Measurements from ENCODE around the gene CST7.
"Not testable (repeated sequence)": the region's sequence is repeated elsewhere in the genome, so short reads cannot be mapped to it uniquely, and the experiment has no call there.

The CST7 gene

DNA sequence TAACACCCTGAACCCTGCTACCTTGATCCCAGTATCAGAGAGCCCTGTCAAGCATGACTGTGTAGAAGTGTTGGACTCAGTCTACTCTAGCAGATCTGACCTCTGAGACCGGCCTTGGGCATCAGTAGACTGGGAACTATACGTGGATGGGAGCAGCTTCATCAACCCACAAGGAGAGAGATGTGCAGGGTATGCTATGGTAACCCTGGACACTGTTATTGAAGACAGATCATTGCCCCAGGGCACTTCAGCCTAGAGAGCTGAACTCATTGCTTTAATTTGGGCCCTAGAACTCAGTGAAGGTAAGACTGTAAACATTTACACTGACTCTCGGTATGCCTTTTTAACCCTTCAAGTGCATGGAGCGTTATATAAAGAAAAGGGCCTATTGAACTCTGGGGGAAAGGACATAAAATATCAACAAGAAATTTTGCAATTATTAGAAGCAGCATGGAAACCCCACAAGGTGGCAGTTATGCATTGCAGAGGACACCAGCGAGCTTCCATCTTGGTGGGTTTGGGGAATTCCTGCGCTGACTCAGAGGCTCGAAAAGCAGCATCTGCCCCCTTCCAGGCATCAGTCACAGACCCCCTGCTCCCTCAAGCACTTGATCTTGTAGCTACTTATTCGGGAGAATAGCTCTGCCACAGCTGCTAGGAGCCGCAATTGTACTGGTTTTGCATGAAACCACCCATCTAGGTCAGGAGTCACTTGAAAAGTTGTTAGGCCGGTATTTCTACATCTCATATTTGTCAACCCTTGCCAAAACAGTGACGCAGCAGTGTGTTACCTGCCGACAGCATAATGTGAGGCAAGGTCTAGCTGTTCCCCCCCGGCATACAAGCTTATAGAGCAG lies 19.0 kb upstream of the CST7 start:
- DNase-seq, result not testable (repeated sequence)

DNA sequence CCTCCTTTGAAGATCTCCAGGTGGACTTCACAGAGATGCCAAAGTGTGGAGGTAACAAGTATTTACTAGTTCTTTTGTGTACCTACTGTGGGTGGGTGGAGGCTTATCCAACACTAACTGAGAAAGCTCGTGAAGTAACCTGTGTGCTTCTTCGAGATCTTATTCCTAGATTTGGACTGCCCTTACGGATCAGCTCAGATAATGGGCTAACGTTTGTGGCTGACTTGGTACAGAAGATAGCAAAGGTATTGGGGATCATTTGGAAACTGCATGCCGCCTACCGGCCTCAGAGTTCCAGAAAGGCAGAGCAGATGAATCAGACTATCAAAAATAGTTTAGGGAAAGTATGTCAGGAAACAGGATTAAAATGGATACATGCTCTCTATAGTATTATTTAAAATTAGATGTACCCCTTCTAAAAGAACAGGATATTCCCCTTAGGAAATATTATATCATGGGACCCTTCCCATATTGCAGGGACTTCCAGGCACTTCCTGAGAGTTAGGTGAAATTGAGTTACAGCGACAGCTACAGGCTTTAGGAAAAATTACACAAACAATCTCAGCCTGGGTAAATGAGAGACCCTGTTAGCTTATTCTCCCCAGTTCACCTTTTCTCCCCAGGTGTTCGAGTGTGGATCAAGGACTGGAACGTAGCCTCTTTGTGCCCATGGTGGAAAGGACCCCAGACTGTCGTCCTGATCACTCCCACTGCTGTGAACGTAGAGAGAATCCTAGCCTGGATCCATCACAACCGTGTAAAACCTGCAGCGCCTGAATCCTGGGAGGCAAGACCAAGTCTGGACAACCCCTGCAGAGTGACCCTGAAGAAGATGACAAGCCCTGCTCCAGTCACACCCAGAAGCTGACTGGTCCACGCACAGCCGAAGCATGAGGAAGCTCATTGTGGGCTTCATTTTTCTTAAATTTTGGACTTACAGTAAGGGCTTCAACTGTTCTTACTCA lies 18.1 kb upstream of the CST7 start:
- not testable (repeated sequence) for DNase-seq

DNA sequence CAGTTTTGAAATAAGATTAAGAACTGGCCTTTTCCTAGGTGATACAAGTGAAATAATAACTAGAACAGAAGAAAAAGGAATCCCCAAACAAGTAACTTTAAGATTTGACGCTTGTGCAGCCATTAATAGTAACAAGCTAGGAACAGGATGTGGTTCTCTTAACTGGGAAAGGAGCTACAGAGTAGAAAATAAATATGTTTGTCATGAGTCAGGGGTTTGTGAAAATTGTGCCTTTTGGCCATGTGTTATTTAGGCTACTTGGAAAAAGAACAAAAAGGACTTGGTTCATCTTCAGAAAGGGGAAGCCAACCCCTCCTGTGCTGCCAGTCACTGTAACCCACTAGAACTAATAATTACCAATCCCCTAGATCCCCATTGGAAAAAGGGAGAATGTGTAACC lies 17.2 kb upstream of the CST7 start:
- DNase-seq, result not testable (repeated sequence)

DNA sequence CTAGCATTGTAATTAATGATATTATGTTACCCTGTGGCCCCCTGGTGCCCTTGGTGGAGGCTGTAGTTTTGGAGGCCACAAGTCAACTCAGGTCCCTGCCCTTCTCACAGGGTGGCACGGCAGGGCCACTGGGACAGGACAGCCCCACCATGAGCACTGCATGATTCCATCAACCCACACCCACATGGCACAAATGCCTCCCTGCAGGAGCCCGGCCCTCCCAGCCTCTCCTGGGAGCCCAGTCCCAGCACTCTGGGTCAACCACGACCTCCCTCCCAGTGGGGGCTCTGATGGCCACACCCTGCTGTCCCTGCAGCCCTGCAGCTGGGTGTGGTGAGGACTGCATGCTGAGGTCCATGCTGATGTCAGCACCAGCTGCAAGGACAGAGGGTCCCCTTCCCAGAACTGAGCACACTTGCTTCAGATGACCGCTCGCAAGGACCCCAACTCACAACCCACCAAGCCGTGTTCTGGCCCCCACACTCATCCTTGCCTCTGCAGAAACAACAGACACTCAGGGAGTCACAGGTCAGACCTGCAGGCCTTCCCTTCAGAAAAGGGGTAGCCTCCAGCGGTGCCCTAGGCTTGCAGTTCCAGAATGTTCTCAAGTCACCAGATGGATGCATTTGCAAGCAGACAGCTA lies 15.7 kb upstream of the CST7 start:
- DNase-seq, result no peak

DNA sequence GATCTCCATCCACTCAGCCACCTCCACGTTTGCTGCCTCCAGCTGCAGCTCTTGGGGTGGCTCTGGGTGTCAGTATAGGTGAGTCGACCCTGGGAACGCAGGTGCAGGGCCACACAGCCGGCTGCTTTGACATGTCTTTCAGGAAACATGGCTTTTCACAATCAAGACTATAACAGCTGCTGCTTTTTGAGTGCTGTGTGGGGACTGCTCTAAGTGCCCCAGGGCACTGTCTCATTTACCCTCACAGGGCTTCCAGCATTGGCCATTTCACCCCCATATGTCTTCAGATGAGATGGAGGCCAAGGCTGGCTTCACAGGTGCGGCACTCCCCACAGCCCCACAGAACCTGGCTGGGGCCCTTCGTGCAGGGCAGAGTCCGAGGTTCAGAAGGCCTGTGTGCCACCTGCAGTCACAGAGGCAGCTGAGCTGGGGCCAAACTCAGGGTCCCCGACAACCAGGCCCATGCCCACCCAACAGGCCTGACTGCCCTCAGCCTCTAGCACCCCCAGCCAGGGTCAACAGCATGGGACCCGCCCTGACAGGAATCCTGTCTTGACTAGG lies 14.9 kb upstream of the CST7 start:
- DNase-seq, result no peak

DNA sequence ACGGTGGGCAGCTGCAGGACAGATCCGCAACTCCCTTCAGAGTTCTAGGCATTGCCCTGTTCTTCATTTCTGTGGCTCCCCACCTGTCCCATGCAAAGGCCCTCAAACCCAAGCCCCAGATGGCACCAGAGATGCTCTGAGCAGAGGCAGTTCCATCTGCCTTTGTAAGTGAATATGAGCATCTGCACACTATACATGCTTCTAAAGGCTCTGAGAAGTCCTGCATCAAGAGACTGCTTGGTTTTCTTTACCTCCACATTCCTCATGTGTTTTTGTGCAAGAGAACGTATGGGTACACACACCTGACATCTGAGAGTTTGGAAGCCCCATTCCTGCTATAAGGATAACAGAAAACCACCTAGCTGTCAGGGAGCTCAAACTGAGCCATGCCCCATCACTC lies 14.4 kb upstream of the CST7 start:
- no peak for DNase-seq

DNA sequence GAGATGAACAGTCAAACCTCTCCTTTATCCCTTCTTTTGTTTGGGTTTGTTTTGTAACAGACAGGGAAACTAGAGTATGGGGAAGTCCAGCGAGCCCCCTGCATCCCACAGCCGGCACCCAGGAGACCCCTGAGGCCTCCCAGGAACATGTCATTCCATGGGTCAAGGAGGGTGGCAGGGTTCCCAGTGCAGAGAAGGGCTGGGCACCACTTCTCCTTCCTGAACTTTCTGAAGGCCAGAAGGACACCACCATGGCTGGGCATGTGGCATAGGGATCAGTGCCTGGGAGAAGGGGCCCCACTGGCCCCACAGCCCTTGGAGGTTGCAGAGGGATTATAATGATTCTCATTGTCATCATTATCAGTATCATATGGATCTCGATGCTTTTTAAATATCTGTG lies 13.9 kb upstream of the CST7 start:
- no peak for DNase-seq

DNA sequence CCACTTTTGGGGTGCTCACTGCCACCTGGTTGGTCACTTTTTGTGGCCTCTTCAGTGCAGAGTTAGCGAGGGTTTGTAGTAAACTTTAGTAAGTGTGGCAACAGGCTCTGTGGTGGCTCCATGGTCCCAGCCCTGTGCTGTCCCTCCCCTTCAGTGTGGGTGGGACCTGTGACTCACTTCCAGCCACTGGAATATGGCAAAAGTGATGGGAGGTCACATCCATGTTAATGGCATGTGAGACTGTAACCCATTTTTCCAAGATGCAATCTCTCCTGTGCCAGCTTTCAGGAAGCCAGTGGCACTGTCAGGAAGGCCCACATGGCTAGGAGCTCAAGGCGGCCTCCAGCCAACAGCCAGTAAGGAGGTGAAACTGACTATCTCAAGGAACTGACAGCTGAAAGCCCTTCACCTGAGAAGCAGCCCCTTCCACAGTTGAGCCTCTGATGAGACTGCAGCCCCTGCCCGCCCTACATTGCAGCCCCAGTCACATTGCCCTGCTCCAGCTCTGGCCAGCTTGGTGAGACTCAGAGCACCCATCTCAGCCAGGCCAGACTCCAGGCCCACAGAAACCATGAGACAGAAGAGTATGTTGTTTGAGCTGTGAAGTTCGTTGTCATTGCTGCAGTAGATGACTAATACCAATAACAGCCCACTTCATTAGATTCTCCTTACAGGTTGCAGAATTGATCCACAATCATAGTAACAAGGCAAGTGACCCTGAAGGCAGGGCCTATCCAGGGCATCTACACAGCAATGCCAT lies 13.1 kb upstream of the CST7 start:
- no peak for DNase-seq

DNA sequence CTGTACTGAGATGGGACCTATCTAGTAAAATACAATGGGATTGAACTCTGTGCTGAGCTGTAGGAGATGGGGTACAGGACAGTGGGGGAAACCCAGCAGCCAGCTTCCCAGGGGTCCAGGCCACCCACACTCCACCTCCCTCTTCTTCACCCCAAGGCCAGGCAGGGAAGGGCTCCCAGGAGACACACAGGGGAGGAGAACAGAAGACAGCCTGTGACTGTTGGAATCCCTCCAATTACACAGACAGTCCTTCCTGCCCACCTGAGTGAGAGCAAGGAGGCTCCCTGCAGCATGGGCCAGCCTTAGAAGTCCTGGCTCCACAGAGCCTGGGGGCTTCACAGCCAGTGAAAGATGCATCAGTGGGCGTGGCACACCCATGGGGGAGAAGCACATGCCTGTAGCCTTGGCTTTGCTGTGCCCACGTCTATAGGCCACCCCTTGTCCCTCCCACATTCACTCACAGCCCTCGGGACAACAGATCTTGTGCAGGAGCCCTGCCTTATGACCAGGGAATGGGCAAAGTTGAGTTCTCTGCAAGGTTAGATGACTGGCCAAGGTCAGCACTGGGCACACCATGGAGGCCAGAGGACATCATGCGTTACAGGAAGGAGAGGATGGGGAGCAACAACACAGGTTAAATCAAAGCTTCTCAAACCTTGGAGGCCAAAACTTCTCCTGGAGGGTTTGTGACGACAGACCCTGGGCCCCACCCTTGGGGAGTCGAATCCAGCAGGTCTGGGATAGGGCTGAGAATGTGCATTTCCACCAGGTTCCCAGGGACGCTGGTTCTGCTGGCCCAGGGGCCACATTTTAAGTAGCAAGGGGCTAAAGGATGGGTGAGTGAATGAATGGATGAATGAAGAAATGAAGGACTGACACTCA lies 12.3 kb upstream of the CST7 start:
- DNase-seq, result no peak

DNA sequence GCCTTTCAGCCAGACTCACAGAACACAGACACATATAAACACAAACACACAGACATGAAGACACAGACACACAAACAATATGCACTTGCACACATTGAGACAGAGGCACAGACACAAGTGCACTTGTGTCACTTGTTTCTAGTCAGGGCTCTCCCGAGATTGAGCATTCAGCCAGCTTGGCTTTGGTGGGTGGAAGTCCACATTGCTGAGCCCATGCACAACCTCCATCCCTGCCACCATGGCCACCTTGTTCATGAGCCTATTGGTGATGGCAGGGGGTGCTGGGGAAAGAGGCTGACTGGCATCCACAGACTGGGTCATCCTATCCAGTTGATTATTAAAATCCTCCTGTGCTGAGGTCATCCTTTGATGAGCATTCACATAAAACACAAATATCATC lies 11.5 kb upstream of the CST7 start:
- DNase-seq, result no peak

DNA sequence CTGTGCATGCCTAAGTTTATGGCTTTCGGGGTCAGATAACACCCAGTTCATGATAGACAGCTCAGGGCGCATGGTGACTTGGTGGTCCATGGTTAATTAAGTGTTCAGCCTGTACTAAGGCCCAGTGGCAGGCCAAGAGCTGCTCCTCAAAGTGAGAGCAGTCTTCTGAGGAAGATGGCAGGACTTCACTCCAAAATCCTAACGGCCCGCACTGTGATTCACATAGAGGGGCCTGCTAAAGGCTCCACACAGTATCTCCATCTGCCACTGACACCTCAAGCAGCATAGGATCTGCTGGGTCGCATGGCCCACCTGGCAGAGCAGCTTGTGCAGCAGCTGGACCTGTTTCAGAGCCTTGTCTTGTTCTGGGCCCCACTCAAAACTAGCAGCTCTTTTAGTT lies 10.6 kb upstream of the CST7 start:
- no peak for DNase-seq

DNA sequence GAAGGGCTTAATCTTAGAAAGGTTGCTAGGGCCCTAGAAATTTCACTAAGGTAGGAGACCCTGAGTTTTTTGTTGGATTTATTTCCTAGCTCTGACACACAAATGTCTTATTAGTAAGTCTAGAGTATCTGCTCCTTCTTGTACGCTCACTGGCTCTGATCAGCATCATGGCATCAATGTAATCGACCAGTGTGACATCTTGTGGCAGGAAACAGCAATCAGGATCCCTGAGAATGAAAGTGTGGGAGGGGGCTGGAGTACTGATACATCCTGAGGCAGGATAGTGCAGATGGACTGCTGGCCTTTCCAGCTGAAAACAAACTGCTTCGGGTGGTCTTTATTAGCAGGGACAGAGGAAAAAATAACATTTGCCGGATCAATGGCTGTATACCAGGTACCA lies 10.0 kb upstream of the CST7 start:
- DNase-seq, result no peak

DNA sequence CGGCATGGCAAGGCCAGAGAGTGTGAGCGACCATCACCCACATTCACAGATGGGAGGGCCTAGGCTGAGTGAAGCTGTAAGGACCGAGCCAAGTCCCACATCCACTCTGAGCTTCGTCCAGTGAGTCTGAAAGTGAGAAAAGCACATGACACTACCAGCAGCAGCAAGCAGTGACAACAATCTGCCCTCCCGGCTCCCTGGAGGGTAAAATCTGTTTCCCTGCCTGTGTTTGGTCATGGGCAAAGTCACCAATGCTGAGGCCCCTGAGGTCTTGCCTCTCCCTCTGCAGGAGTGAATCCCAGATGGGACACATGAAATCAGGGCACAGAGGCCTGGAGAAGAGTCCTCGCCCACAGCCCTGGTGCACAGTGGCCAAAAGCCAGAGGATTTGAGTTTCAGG lies 6.4 kb upstream of the CST7 start:
- no peak for DNase-seq

DNA sequence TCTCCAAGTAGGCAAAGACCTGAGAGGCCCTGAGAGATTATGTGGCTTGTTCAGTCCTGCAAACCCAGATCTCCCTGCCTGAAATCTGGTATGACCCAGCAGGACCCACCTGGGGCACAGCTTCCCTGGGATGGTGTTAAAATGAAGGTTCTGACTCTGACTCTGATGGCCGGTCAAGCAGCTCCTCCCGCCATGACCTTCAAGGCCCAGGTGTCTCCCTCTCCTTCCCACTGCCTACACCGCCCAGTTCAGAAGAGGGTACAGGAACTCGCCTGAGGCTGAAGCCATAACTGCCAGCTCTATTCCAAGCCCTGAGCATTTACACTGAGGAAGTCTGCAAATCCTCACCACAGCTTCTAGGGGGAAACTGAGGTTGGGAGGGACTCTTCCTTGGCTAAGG lies 5.9 kb upstream of the CST7 start:
- no peak for DNase-seq

DNA sequence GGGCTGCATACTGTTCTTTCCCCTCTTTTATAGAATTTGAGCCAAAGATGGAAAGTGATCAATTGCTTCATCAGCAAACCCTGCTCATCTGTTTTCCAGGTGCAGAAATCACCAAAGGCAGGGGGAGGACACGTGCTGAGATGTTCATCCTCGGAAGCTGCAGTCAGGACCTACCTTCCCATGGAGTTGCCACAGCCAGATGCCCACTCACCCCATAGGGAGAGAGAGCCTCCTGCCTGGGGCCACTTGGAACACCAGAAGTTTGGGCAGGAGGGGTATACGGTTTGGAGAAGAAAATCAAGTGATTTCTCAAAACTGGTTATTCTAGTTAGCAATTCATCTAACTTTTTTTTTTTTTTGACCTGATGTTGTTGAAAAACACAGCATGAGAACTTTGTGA lies 5.3 kb upstream of the CST7 start:
- no peak for DNase-seq

DNA sequence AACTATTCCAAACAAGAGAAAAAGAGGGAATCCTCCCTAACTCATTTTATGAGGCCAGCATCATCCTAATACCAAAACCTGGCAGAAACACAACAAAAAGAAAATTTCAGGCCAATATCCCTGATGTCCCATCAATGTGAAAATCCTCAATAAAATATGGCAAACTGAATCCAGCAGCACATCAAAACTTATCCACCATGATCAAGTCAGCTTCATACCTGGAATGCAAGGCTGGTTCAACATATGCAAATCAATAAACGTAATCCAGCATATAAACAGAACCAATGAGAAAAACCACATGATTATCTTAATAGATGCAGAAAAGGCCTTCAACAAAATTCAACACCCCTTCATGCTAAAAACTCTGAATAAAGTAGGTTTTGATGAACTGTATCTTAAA lies 2.7 kb upstream of the CST7 start:
- DNase-seq, result not testable (repeated sequence)

DNA sequence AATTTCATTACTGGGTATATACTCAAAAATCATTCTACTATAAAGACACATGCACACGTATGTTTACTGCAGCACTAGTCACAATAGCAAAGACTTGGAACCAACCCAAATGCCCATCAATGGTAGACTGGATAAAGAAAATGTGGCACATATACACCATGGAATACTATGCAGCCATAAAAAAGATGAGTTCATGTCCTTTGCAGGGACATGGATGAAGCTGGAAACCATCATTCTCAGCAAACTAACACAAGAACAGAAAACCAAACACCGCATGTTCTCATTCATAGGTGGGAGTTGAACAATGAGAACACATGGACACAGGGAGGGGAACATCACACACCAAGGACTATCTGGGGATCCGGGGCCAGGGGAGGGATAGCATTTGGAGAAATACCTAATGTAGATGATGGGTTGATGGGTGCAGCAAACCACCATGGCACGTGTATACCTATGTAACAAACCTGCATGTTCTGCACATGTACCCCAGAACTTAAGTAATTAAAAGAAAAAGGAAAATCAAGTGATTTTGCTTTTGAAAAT lies 602 bp upstream of the CST7 start:
- DNase-seq, result not testable (repeated sequence)

DNA sequence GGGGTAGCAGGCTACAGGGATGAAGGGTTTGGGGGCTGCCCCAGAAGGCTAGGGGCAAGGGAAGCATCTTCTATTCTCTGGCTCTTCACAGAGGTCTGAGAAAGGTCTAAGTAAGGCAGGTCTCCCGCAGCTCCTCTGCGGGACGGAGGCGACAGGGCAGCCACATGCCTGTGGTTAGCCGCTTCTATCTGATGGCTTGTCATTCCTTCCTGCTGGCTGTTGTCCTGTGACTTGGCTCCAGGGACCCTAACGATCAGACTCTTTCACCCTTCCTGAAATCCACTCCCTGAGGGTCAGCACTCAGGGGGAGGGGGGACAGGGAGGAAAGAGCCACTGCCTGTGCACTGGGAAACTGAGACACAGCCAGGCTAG lies 673 bp downstream of the CST7 start:
- DNase-seq, result no peak

DNA sequence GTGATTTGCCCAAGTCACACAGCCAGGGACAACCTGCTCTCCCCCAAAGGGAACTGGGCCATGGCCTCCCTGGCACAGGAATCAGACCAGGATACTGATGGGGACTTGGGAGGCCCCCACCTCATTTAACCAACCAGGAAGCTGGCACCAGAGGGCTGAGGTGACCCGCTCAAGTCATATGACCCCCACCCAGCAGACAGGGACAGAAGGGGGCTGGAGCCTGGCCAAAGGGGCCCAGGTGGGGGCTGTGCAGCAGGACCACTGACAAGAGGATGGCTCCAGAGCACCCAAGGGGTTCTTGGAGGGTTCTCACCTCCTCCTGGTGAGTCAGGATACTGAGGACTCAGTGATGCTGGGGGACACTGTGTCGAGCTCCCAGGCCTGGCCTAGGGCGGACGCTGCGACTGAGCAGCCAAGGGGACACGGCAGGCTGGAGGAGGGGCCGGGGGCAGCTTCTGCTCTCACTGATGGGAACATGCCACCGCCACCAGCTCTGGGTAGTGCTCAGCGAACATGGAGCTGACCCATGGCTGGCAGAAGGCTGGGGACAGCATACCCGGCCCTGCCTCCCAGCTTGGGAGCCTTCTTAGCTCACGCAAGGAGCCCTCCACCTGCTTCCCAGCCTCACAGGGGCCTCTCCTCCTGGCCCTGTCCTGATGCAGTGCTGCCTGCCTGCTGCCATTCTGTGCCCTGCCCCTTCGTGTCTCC lies 1.2 kb downstream of the CST7 start:
- no peak for DNase-seq

DNA sequence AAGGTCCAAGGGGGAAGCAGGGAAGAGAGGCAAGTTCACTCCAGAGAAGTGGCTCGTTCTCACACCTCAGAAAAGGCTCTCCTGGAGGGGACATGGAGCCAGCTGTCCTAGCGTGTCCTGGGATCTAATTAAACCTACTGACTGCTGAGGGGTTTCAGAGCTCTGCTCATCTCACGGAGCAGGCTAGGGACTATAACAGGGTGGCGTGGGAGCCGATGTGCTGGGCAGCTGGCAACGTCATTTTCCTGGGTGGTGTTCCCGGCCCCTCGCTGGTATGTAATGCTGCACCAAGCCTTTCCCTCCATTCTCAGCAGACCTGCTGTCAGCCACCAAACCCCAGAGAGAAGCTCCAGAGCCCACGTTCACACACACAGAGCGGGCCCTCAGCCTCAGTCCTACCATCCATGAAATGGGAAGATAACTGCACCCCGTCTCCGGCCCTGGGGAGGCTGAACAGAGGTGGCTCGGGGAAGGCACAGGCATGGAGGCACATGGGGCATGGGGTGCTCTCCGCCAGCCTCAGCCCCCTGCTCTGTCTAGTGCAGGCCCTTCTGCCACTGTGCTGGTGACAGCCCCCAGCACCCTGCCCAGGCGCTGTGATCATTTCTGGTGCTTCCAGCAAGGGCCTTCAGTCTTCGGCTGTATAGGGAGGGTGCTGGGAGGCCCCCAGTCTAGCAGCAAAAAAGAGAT lies 1.9 kb downstream of the CST7 start:
- DNase-seq, result no peak
